ENCODE results near the gene MED13.
"Not testable (repeated sequence)": the region's sequence is repeated elsewhere in the genome, so short reads cannot be mapped to it uniquely, and the experiment has no call there.

Gene MED13

DNA sequence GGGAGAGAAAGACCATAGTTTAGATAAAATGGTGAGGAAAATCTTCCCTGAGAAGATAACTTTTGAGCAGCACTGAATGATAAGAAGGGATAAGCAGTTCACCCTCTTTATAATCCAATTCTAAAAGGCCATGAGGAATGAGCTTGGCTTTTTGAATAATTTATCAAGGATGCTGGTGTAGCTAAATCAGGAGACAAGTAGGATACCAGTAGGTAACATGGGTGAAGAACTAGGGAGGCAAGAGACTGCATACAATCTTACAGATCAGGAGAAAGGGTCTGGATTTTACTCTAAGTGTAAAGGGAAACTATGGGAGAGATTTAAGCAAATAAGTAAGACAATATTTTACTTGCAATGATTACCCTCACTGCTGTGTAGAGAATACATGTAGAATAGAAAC lies 60.7 kb downstream of the MED13 start:
- Histone ChIP-seq H3K36me3 (ENCODE audit: control insufficient read depth in 1 of 2, insufficient read depth in 2 of 2, low read depth in 1 of 2, low read length in 2 of 2) (peaks cover 13 to 75% of the 10 kb centered on the region in 2 experiments), H2BK12ac (ENCODE audit: low read length in 2 of 2) (no peak overlapping the region), H3K79me1 (replicated peaks; ENCODE audit: low read length, poor library complexity, severe bottlenecking) (peaks cover 2% of the 10 kb centered on the region), H2BK5ac (ENCODE audit: low read depth, low read length, poor library complexity, severe bottlenecking) (no peak overlapping the region), H2AFZ (ENCODE audit: low read depth, low read length) (no peak overlapping the region), H3K9ac (ENCODE audit: low read length) (no peak overlapping the region), H3K23ac (ENCODE audit: low read length in 2 of 2) (no peak overlapping the region), H3K18ac (ENCODE audit: low read depth in 1 of 2, low read length in 2 of 2) (no peak overlapping the region), H3K14ac (ENCODE audit: low read length in 2 of 2) (no peak overlapping the region), H3K27me3 (ENCODE audit: control insufficient read depth in 1 of 2, insufficient read depth in 1 of 2, low read length in 2 of 2) (no peaks in the 10 kb centered on the region), H3K9me3 (ENCODE audit: control insufficient read depth, low read length) (no peaks in the 10 kb centered on the region), H3K4ac (ENCODE audit: low read depth in 1 of 2, low read length in 2 of 2) (no peak overlapping the region), H3K4me3 (ENCODE audit: insufficient read depth in 1 of 2, low read depth in 1 of 2, low read length in 2 of 2) (no peak overlapping the region), H2BK15ac (ENCODE audit: low read depth, poor library complexity, severe bottlenecking) (no peak overlapping the region), H4K91ac (ENCODE audit: low read length) (no peak overlapping the region), H2BK120ac (ENCODE audit: low read depth, low read length) (no peak overlapping the region), H4K8ac (ENCODE audit: low read length) (no peak overlapping the region), H2AK5ac (ENCODE audit: low read length, severe bottlenecking) (no peak overlapping the region), H3K27ac (ENCODE audit: low read length, poor library complexity, severe bottlenecking) (no peak overlapping the region), H3K4me2 (ENCODE audit: low read length, poor library complexity, severe bottlenecking) (no peak overlapping the region), H3K4me1 (ENCODE audit: control insufficient read depth, insufficient read depth, low read depth, low read length) (no peaks in the 10 kb centered on the region)
- no peak for DNase-seq

DNA sequence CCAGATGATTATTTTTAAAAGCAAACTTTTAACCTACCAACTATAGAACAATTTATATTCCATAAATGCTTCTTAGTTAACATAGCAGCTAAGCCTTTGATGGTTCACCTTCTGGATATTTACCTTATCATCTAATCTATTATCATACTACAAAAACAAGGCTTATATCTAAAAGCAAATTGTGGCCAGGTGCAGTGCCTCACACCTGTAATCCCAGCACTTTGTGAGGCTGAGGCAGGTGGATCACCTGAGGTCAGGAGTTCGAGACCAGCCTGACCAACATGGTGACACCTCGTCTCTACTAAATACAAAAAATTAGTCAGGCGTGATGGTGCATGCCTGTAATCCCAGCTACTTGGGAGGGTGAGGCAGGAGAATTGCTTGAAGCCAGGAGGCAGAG lies 61.9 kb downstream of the MED13 start:
- not testable (repeated sequence) for H3K27ac ChIP-seq (ENCODE audit: low read length, poor library complexity, severe bottlenecking); H2BK12ac ChIP-seq (ENCODE audit: low read length in 2 of 2); H2AK5ac ChIP-seq (ENCODE audit: low read length, severe bottlenecking); H3K14ac ChIP-seq (ENCODE audit: low read length in 2 of 2); H2BK120ac ChIP-seq (ENCODE audit: low read depth, low read length); H3K4me2 ChIP-seq (ENCODE audit: low read length, poor library complexity, severe bottlenecking); H2BK15ac ChIP-seq (ENCODE audit: low read depth, poor library complexity, severe bottlenecking); H2BK5ac ChIP-seq (ENCODE audit: low read depth, low read length, poor library complexity, severe bottlenecking); H3K79me1 ChIP-seq (replicated peaks; ENCODE audit: low read length, poor library complexity, severe bottlenecking); H3K4me3 ChIP-seq (ENCODE audit: insufficient read depth in 1 of 2, low read depth in 1 of 2, low read length in 2 of 2); H3K9me3 ChIP-seq (ENCODE audit: control insufficient read depth, low read length); H4K91ac ChIP-seq (ENCODE audit: low read length); H3K23ac ChIP-seq (ENCODE audit: low read length in 2 of 2); H3K18ac ChIP-seq (ENCODE audit: low read depth in 1 of 2, low read length in 2 of 2); H4K8ac ChIP-seq (ENCODE audit: low read length); H3K4me1 ChIP-seq (ENCODE audit: control insufficient read depth, insufficient read depth, low read depth, low read length); DNase-seq; H3K4ac ChIP-seq (ENCODE audit: low read depth in 1 of 2, low read length in 2 of 2); H2AFZ ChIP-seq (ENCODE audit: low read depth, low read length); H3K9ac ChIP-seq (ENCODE audit: low read length); H3K27me3 ChIP-seq (ENCODE audit: control insufficient read depth in 1 of 2, insufficient read depth in 1 of 2, low read length in 2 of 2)
- WGBS, result 100% methylated on average over 1 of the region's 3 CpGs
- peaks cover 13 to 66% of the 10 kb centered on the region in 2 experiments for H3K36me3 ChIP-seq (ENCODE audit: control insufficient read depth in 1 of 2, insufficient read depth in 2 of 2, low read depth in 1 of 2, low read length in 2 of 2)

DNA sequence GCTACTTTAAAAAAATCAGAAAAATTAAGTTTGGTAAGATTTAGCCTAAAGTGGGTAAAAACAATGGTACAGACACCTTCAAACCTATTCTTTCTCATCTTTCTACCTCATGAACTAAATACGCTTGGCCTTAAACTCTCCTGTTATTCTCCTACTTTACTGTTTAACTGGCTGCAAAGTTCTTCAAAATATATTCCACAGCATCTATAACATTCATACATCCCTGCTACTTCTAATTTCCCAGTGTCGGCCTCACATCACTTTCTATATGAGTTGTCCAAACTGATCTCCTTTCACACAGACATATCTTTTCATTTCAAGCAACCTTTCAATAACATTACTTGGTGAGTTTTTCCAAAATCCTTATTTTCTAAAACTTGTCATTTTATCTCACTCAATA lies 64.0 kb downstream of the MED13 start:
- WGBS, result 97% methylated on average over 2 of the region's 2 CpGs
- DNase-seq, result no peak

DNA sequence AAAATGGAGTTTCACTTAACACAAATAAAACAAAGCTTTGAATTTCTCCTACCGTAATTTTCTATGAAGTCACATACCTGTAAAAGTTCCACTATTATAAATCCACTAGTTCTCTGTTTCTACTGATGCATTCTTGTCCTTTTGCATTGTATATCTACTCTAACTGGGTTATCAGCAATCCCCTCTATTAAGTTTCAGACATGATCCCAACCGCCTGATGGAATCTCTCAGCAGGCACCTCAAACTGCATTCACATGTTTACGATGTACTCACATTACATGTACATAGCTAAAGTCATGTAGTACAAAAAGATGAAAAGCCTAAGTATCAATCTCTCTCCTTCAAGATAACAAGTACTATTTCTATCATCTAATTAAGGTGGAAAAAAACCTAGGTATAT lies 64.9 kb downstream of the MED13 start:
- no peak for DNase-seq
- H2BK120ac ChIP-seq (ENCODE audit: low read depth, low read length), result no peak overlapping the region
- no peak overlapping the region for H3K9ac ChIP-seq (ENCODE audit: low read length)
- no peak overlapping the region for H3K4me2 ChIP-seq (ENCODE audit: low read length, poor library complexity, severe bottlenecking)
- H2BK5ac ChIP-seq (ENCODE audit: low read depth, low read length, poor library complexity, severe bottlenecking), result no peak overlapping the region
- H3K4me3 ChIP-seq (ENCODE audit: insufficient read depth in 1 of 2, low read depth in 1 of 2, low read length in 2 of 2), result no peak overlapping the region
- no peaks in the 10 kb centered on the region for H3K4me1 ChIP-seq (ENCODE audit: control insufficient read depth, insufficient read depth, low read depth, low read length)
- no peak overlapping the region for H3K4ac ChIP-seq (ENCODE audit: low read depth in 1 of 2, low read length in 2 of 2)
- H2AFZ ChIP-seq (ENCODE audit: low read depth, low read length), result no peak overlapping the region
- no peak overlapping the region for H3K18ac ChIP-seq (ENCODE audit: low read depth in 1 of 2, low read length in 2 of 2)
- H4K91ac ChIP-seq (ENCODE audit: low read length), result no peak overlapping the region
- no peaks in the 10 kb centered on the region for H3K27me3 ChIP-seq (ENCODE audit: control insufficient read depth in 1 of 2, insufficient read depth in 1 of 2, low read length in 2 of 2)
- no peak overlapping the region for H3K27ac ChIP-seq (ENCODE audit: low read length, poor library complexity, severe bottlenecking)
- H3K79me1 ChIP-seq (replicated peaks; ENCODE audit: low read length, poor library complexity, severe bottlenecking), result peaks cover 3% of the 10 kb centered on the region
- no peak overlapping the region for H2BK12ac ChIP-seq (ENCODE audit: low read length in 2 of 2)
- no peak overlapping the region for H3K23ac ChIP-seq (ENCODE audit: low read length in 2 of 2)
- H3K14ac ChIP-seq (ENCODE audit: low read length in 2 of 2), result no peak overlapping the region
- no peak overlapping the region for H4K8ac ChIP-seq (ENCODE audit: low read length)
- over 99% methylated on average over 3 of the region's 3 CpGs for WGBS
- no peak overlapping the region for H2AK5ac ChIP-seq (ENCODE audit: low read length, severe bottlenecking)
- H2BK15ac ChIP-seq (ENCODE audit: low read depth, poor library complexity, severe bottlenecking), result no peak overlapping the region
- H3K9me3 ChIP-seq (ENCODE audit: control insufficient read depth, low read length), result no peaks in the 10 kb centered on the region
- peaks cover 4 to 45% of the 10 kb centered on the region in 2 experiments for H3K36me3 ChIP-seq (ENCODE audit: control insufficient read depth in 1 of 2, insufficient read depth in 2 of 2, low read depth in 1 of 2, low read length in 2 of 2)

More for the DNA sequence above, 64.0 kb downstream of the MED13 start:
- Histone ChIP-seq H3K4me1 (ENCODE audit: control insufficient read depth, insufficient read depth, low read depth, low read length) (no peaks in the 10 kb centered on the region), H2BK5ac (ENCODE audit: low read depth, low read length, poor library complexity, severe bottlenecking) (no peak overlapping the region), H2AK5ac (ENCODE audit: low read length, severe bottlenecking) (no peak overlapping the region), H3K23ac (ENCODE audit: low read length in 2 of 2) (no peak overlapping the region), H3K9me3 (ENCODE audit: control insufficient read depth, low read length) (no peaks in the 10 kb centered on the region), H3K27ac (ENCODE audit: low read length, poor library complexity, severe bottlenecking) (no peak overlapping the region), H3K14ac (ENCODE audit: low read length in 2 of 2) (no peak overlapping the region), H3K27me3 (ENCODE audit: control insufficient read depth in 1 of 2, insufficient read depth in 1 of 2, low read length in 2 of 2) (no peaks in the 10 kb centered on the region), H4K91ac (ENCODE audit: low read length) (no peak overlapping the region), H3K4me2 (ENCODE audit: low read length, poor library complexity, severe bottlenecking) (no peak overlapping the region), H2AFZ (ENCODE audit: low read depth, low read length) (no peak overlapping the region), H3K79me1 (replicated peaks; ENCODE audit: low read length, poor library complexity, severe bottlenecking) (peaks cover under 1% of the 10 kb centered on the region), H3K4me3 (ENCODE audit: insufficient read depth in 1 of 2, low read depth in 1 of 2, low read length in 2 of 2) (no peak overlapping the region), H3K9ac (ENCODE audit: low read length) (no peak overlapping the region), H4K8ac (ENCODE audit: low read length) (no peak overlapping the region), H2BK120ac (ENCODE audit: low read depth, low read length) (no peak overlapping the region), H3K18ac (ENCODE audit: low read depth in 1 of 2, low read length in 2 of 2) (no peak overlapping the region), H2BK15ac (ENCODE audit: low read depth, poor library complexity, severe bottlenecking) (no peak overlapping the region), H2BK12ac (ENCODE audit: low read length in 2 of 2) (no peak overlapping the region), H3K36me3 (ENCODE audit: control insufficient read depth in 1 of 2, insufficient read depth in 2 of 2, low read depth in 1 of 2, low read length in 2 of 2) (peaks cover 7 to 53% of the 10 kb centered on the region in 2 experiments), H3K4ac (ENCODE audit: low read depth in 1 of 2, low read length in 2 of 2) (no peak overlapping the region)
